GM18861 (cell line): ENCODE measurements around the gene CLMN.

Source experiments
- ATAC-seq: cut with Tn5 transposase; IDR thresholded peaks from one replicate; pipeline ENCODE4 v1.9.1; 2021; ENCODE audit not compliant: unreplicated experiment

CLMN gene

GRCh38 chr14:95305145-95305544 is 14.6 kb downstream of the CLMN start:
- ATAC-seq: no peak

GRCh38 chr14:95304342-95304741 is 15.4 kb downstream of the CLMN start:
- no peak for ATAC-seq

DNA sequence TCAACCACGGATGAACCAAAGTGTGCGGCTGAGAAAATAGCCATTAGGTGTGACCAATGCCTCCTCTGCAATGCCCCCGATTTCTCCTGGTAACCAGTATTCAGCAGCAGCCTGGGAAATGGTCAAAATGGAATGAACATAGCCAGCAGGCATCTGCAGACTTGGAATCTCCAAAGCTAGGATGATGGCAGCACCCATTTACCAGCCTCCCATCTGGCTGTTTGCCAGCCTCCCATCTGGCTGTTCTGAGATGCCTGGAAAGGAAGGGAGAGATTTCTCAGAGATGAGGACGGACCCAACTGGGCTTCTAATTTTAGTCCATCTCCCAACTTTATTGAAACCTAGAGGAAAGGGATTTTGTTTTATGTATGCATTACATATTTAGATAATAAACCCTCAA is 16.2 kb downstream of the CLMN start:
- ATAC-seq: no peak

DNA sequence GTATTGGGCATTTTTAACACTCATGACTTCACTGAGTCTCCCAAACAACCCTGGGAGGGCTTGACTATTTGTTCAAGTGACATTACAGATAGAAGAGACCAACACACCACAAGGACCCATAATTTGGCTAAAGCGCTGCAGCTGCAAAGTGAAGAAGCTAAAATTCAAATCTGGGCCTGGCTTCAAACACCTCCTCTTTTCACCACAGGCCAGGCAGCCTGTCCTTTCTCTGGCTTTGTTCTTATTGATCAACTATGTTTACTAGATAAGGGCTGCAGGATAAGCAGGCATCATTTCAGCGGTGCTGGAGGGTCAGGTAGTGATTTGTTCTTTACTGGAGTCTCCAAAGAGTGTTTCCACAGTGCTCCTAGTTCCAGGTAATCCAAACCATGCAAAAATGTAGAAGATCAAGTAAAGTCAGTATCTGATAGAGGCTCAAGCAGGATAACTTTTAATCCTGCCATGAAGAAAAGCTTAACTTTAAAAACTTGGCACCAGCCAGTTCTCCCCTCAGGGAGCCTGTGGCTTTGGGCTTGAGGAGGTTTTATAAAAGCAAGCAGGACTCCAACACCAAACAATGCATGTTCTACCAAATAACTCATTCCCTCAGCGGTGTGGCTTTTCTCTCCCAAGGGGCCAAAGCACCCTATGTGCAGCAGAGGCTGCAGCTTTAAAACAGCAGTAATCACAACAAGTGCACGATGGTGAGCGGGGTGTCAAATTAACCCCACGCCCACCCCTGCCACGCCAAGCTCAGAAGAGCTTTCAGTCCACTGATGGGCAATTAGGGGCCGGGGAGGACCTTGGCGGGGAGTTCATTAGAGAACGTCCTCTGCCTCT is 16.8 kb downstream of the CLMN start:
- ATAC-seq: no peak

GRCh38 chr14:95301527-95302187 is 18.1 kb downstream of the CLMN start:
- ATAC-seq: no peak

DNA sequence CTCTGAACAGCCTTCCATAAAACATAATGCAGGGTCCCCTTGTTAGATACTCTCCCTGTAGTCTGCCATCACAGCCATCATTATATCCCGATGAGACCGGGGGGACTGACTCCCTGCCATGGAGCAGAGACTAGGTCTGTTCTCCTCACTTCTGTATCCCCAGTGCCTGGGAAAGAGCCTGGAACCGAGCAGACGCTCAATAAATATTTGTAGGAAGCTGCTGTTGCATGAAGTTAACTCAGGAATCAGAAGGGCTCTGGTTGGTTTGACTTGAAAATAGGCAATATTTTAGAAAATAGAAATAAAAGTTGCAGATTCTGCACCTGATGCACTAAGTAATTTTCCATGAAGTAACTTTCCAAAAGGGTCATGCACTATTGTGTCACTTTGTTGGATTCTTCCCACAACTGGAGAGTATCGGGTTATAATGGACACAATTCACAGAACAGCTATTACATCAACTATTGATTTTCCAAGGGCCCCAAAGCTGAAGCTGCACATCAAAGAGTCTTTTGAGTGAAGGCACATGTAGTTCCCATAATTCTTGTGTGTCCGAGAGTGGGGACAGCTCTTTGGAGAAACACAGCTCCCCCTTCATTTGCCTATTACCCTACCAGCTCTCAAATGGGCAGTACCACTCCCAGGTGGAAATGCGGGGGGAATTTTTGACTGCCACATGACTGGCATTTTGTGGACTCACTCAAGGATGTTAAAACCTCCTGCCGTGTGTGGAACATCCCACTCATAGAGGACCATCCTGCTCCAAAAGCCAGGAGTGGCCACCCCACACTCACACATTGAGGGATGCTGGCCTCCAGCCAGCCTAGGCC is 18.8 kb downstream of the CLMN start:
- ATAC-seq: no peak

DNA sequence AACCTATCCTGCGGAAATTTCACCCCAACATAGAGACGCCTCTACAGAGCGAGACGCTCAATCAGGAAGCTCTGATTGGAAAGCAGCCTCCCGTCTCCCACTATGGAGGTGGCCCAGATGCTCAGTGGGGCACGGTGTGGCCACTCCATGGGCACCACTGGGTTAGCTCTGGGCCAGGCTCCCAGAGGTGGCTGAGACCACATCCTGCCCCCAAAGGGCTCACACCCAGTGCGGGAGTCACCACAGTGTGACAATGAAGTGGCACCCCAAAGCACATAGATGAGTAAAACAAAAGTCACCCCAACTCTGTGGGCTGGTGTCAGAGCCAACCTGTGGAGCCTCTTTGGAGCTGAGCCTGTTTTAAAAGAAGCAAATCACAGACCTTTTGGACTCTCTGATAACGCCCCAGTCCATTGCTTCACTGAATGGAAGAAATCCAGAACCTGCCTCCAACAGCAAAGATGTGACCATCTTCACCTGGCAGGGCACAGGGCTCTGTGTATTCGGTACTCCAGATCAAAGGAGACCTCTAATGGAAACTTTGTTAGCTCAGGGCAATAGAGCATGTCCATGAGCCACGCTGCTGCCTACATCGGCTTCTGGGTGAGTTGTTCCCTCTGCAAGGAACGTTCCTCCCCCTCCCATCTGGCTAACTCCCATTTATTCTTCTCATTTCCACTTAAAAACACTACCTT is 19.6 kb downstream of the CLMN start:
- ATAC-seq: no peak

DNA sequence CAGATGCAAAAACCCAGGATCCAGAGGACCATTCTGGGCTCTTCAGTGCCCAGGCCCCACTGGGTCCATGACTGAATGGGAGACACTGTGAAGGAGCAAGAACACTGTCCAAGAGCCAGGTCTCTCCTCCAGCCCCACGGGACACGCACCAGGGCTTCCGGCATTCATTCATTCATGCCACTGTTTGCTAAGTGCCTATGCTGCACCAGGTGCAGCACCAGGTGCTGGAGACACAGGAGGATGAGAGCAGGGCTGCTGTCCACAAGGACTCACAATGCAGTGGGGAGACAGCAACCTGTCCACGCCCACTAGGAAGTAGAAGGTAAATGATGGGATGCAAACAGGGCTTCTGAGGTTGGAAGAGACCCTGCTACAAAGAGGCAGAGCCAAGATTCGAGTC is 20.4 kb downstream of the CLMN start:
- ATAC-seq: no peak

DNA sequence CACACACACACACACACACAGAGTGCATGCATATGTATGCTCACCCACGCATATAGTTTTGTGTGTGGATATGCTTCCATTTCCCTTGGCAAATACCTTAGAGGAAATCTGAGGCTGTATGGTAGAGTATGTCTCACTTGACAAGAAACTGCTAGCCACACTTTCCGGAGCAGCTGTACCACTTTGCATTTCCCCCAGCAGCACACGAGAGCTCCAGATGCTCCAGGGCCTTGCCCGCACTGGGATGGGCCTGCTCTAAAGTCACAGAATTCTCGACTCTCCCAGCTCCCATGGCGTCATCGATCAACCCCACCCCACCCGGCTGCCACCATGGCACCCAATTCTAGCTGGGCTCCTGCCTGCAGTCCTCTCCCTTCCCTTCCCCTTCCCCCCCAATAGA is 21.9 kb downstream of the CLMN start:
- no peak for ATAC-seq

GRCh38 chr14:95296966-95297365 is 22.7 kb downstream of the CLMN start:
- ATAC-seq: no peak

- ATAC-seq: no peak
Measured at GRCh38 chr14:95295600-95296376, 23.9 kb downstream of the CLMN start.

DNA sequence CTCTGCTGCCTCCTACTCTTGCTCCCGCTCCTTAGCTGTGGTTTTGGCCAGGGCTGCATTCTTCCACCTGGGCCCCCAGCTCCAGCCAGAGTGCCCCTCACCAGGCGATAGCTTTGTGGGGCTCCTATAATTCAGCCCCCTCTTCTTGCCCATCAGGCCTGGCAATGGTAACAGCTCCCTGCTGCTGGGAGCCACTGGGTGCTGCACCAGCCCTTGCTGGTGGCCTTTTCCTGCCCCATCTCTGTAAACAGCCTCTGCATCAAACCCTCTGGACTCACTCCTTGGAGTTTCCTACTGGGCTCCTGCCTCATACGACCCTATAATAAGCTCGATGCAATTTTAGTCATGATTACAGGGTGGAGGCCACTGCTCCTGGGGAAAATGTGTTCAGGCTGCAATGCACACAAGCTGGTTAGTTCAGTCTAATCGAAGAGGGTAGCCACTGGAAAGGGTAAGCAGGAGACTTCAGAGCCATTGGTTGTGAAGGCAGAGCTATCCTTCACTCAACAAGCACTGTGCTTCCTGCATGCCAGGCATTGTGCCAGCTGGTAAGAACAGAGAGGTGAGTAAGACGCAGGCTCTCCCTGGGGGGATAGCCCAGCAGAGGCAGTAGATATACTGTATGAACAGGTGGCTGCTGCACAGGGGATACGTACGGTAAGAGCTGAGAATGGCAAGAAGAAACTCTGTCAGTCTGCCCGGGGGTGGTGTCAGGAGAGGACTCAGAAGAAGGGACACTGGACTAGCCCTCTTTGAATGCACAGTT is 24.7 kb downstream of the CLMN start:
- ATAC-seq: no peak

- ATAC-seq: no peak
Measured at GRCh38 chr14:95294320-95294719, 25.4 kb downstream of the CLMN start.

- no peak for ATAC-seq
Measured at GRCh38 chr14:95293449-95293848, 26.3 kb downstream of the CLMN start.

DNA sequence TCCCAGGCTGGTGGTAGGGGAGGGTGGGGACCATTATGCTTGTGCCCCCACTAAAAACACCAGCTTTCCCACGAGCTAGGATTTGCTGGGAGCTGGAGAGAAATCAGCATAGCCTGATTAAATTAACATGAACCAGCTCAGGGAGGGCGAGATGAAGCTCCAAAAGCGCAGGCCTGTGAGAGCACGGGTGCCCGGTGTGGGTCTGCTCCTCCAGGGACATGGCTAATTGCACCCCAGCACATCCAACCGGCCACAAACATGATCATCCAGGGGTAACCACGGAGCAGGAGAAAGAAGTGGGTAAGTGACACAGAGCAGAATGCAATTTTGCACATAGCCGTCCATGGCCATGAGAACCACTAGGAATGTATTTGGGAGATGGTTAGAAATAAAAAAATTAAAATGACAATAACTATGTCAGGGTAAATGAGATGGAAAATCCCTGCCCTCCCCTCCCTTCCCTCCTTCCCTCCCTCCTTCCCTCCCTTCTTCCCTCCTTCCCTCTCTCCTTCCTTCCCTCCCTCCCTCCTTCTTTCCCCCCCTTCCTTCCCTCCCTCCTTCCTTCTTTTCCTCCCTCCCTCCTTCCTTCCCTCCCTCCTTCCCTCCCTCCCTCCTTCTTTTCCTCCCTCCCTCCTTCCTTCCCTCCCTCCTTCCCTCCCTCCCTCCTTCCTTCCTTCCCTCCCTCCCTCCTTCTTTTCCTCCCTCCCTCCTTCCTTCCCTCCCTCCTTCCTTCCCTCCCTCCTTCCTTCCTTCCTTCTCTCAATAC is 26.9 kb downstream of the CLMN start:
- ATAC-seq: no peak

DNA sequence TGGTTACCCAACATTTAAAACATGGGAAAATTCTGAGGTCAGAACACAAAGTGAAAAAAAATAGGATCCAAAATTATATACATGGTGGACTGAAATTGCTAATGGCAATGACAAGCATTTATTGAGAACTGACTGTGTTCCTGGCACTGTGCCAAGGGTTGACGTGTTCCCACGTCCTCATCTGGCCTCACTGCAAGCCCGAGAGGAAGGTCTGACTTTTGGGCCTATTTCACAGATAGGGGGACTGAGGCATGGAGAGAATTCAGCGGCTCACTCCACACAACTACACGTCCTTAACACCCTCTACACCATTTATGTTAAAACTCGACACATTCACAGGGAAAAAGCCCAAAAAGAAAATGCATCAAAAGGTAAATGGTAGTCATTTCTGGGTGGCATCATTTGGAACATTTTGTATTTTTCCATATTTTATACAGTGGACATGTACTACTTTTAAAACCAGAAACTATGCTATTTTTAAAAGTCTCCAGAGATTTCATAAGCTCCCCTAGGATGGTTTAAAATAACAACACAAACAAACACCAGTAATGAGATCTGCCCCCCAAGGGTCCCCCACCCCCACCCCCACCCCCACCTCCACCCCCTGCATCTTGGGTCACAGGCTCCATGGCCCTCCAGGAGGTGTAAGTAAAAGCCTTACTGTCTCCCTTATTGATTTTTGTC is 27.7 kb downstream of the CLMN start:
- no peak for ATAC-seq

DNA sequence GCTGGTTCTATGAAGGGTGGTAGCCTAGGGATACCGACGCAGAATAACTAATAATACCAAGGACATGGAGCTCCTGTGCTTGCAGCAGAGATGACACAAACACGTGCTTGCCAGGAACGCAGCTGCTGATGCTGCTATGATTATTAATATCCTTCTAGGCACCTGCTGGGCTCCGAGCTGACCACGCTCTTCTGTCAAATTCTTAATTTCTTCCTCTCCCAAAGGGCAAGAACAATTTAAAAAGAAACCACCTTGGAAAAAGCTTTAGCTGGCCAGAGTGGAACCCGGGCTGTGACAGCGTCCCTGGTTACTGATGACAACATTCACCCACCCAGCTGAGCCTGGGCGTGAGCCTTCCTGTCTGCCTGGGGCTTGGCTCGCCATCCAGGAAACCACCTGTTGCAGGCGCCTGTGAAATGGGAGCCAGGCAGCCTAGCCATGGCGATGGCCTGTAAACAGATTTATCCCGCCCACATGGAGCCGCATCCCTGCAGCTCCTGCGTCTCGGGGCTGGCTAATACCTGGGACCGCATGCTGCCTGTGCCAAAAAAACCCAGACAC is 28.8 kb downstream of the CLMN start:
- ATAC-seq: no peak

DNA sequence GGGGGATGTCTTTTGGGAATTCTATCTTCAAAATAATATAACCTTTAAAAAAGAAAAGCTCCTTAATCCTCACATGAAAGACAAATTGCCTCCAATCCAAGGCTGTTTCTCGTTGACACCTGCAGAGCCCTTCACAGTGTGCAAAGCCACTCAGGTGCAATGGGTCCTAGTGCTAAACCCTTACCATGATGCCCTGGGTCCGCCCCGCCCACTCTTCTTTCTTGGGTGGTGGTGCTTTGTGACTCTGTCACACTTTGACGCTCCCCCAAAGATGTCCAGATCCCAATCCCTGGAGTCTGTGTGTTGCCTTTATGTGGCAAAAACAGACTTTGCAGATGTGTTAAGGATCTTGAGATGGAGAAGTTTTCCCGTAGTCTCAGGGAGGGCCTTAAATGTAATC is 29.7 kb downstream of the CLMN start:
- no peak for ATAC-seq
